Measurements from ENCODE around the gene GRK3.

Gene GRK3

GRCh38 chr22:25669253-25670069 lies 105.0 kb downstream of the GRK3 start:
- no peak for DNase-seq

DNA sequence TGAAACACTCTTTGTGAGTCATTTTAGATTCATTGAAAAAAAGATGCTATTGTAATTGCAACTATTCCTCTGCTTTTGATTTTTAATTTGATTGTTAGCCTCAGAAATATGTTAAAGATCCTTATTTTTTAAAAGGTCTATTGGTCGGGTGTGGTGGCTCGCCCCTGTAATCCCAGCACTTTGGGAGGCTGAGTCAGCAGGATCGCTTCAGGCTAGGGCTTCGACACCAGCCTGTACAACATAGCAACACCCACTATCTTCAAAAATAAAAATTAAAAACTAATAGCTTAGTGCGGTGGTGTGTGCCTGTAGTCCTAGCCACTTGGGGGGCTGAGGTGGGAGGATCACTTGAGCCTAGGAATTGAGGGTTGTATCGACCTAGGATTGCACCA lies 105.6 kb downstream of the GRK3 start:
- no peak for DNase-seq

DNA sequence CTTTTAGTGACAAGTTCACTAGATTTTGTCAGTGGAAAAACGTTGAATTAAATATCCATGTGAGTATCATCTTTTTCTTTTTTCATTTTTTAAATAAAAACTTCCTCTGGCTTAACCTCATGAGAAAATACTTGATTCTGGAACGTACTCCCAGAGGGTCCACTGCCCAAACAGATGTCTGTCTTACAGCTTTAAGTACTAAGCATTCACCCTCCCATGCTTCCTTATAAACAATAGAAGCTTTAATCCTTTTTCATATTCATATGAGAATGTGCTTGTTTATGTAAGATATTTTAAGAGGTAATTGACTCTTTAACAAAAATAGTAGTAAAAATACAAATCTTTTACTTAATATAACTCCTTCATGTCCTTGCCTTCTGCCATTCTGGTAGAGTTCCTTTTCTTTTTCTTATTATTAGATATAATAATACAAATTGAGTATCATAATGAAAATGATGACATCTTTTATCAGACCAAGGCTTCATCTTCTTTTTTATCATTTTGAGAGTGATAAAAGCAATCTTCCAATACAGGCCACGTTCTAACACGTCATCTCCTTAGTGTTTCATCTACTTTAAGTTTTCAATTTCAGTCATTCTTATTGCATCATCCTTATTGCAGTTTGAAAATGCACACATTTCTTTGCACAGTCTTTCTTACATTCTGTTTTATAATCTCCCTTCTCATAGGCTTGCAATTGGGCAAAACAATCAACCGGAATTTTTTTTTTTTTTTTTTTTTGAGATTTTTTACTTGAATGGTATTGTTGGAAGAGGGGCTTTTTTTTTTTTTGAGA lies 108.0 kb downstream of the GRK3 start:
- no peak for DNase-seq

DNA sequence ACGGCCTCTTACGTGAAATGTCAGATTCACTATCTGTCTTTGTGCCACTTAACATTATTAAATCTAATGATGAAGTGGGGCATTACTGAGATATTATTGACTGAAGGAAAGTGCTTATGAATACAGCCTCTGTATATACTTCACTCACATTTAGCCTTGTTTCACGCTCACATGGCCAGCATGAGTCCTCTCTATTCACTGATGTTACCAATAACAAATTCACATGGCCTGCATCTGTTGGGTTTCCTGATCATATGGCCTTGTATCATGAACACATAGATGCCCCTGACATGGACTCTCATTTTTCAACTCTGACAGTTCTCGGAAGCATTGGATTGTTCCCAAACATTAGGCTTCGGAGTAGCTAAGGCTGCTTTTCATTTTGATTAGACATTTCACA lies 109.2 kb downstream of the GRK3 start:
- no peak for DNase-seq

DNA sequence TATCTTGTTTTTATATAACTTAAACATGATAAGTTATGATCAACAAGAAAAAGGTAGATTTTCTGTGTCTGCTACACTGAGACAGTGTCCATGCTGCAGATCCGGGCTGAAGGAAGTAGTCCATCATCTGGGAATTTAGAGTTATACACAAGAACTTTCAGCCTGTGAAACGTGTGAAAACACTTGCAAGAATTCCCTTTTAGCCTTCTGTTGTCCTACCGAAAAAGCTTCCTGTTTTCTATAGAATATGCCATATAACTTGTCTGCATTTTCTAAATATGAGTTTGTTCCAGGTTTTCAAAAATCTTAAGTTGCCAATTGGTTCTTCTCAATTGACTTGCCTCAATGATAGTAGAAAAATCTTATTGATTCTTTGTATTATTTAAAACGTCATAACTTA lies 113.2 kb downstream of the GRK3 start:
- no peak for DNase-seq

DNA sequence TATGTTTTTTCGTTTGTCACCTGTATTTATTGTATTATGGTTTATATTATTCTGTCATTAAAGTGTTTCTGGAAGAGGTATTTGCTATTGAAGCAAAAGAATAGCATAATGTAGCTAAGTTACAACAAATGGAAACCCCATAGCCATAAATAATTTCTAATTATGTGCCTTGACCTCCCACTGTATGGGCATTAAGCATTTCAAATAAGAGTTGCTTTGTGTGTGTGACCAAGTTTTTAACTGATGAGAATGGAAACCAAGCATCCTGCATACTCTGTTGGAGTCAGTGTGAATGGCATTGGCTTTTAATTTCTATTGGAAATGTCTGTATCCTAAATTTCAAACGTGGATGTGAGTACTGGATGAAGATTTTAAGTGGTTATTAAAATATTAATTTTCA lies 115.6 kb downstream of the GRK3 start:
- no peak for DNase-seq

- DNase-seq, result no peak
Observed at GRCh38 chr22:25680956-25681355, 116.5 kb downstream of the GRK3 start.

- no peak for DNase-seq
Observed at GRCh38 chr22:25682109-25682508, 117.6 kb downstream of the GRK3 start.

DNA sequence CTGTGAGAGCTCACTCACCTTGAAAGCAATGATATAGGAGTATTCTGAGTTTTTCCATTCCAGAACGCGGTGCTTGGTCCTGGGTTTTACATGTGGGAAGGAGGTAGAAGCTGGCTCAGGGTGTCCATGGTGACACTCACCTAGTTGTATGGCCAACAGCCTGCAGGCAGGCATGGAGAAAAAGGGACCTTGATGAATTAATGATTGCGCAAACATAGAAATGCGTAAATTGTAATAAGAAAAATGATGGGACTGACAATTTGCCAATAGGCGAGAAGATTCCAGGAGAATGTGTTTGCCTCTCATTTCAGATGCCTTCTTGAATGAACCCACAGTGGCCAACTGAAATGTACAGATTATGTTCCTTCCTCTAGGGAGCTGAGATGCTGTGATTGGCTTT lies 124.2 kb downstream of the GRK3 start:
- DNase-seq, result no peak

GRCh38 chr22:25689631-25690030 lies 125.2 kb downstream of the GRK3 start:
- no peak for DNase-seq

- no peak for DNase-seq
Observed at GRCh38 chr22:25690798-25691197, 126.3 kb downstream of the GRK3 start.

- no peak for DNase-seq
Observed at GRCh38 chr22:25692397-25693267, 128.2 kb downstream of the GRK3 start.

- DNase-seq, result no peak
Observed at GRCh38 chr22:25693268-25693565, 128.7 kb downstream of the GRK3 start.

GRCh38 chr22:25694196-25694907 lies 129.9 kb downstream of the GRK3 start:
- DNase-seq, result no peak

- no peak for DNase-seq
Observed at GRCh38 chr22:25695146-25695545, 130.7 kb downstream of the GRK3 start.

- no peak for DNase-seq
Observed at GRCh38 chr22:25696763-25697162, 132.3 kb downstream of the GRK3 start.

GRCh38 chr22:25697181-25697664 lies 132.7 kb downstream of the GRK3 start:
- no peak for DNase-seq

- no peak for DNase-seq
Observed at GRCh38 chr22:25697978-25698377, 133.5 kb downstream of the GRK3 start.

DNA sequence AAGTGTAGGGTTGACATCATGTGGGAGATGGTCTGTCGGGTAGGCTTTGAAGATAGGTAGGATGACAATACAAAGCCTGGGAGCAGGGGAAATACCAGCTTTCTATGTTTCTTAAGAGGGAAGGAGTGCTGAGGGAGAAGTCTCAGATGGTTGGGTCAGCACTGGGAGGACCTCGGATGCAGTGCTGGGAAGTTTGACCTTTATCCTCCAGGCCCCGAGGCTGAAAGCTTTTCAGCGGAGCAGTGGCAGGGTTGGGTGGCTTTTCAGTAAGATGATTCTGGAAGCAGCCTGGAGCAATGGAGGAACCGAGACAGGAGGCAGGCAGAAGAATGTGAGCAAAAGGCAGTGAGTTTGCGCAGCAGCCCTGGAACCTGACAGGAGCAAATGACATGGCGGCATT lies 134.0 kb downstream of the GRK3 start:
- no peak for DNase-seq

DNA sequence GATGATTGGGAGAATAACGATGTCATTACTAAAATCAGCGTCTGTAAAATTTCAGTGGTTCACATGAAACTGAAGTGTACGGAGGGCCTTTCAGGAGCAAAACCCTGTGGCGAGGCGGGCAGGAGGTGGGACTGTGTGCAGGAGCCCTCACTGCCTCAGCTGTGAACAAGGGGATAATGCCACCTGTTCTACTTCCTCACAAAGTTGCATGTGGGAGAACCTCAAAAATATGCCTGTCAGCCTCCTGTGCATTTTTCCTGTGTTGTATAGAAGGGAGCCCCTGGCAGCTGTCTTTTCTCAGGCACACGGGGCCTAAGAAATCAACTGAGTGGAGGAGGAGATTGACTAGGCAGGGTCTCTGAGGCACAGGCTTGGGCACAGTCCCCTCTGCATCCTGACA lies 134.5 kb downstream of the GRK3 start:
- DNase-seq, result no peak

DNA sequence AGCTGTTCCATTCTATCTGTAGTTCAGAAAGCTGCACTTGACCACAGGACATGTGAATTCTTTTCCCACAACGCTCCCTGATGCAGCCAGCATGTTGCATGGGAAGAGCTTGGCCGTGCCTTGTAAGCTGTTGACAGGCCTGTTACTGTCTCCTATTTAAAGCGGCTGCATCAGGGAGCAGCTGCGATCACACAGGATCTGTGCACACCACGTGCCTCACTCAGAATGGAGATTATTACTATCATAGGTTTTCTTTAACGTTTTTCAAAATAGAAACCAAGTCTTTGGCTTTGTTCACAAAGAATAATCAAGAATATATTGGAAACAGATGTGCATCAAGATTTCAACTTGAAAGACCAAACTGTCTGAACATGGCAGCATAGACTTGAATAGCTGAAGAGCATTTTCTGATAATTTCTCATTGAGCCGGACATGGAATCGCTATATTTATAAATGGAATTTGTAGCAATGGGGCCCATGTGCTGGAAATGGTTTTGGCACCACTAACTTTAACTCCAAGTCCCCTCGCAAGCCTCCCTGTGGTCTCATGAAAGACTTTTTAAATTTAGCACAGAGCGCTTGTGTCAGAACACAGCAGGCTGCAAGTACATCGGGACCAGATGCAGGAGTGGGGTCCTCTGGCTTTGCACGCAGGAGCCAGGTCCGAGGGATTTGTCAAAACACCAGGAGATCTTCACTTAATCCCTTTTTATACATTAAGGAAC lies 136.7 kb downstream of the GRK3 start:
- DNase-seq, result no peak

- DNase-seq, result no peak
Observed at GRCh38 chr22:25702040-25702439, 137.6 kb downstream of the GRK3 start.

Data from CD4-positive, alpha-beta T cell treated with Interleukin-17A for 4 hours (primary cell).